Stimulated activated CD4-positive, alpha-beta T cell treated with anti-CD3 and anti-CD28 coated beads, Interleukin-4, amount 100 ng/mL, for 4 hours (primary cell): Measurements from ENCODE around the gene S100PBP.
"Not testable (repeated sequence)": the region's sequence is repeated elsewhere in the genome, so short reads cannot be mapped to it uniquely, and the experiment has no call there.

ENCODE experiments used
- DNase-seq, 2 experiments: peaks; one replicate each; pipeline ENCODE4 v3.0.0-alpha.2; 2020

The S100PBP gene

DNA sequence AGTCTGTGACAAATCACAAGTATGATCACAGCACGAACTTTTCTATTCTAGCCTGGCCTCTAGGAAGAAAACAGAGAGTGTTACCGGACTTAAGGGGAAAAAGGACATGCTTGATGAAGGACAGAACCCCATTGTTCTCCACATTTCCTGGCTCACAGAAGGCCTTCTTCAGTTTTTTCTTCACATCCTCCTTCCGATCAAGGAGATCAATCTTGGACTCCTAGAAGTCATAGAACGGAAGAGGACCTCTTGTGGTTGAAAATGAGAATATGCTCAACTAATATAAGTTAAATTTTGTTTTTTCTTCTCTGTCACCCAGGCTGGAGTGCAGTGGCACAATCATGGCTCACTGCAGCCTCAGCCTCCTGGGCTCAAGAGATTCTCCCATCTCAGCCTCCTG lies 30.6 kb upstream of the S100PBP start:
- DNase-seq = no peak

DNA sequence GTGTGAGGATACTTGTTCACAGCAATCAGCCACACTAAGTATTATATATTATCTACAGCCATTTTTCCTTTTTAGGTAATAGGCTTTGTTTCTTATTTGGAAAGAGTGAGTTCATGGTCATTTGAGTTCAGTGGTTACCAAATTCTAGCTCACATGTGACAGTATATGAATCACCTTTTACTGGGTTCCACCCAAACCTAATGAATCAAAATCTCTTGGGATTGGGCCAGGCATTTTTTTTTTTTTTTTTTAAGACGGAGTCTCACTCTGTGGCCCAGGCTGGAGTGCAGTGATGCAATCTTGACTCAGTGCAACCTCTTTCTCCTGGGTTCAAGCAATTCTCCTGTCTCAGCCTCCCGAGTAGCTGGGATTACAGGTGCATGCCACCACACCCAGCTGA lies 28.1 kb upstream of the S100PBP start:
- DNase-seq = not testable (repeated sequence)

DNA sequence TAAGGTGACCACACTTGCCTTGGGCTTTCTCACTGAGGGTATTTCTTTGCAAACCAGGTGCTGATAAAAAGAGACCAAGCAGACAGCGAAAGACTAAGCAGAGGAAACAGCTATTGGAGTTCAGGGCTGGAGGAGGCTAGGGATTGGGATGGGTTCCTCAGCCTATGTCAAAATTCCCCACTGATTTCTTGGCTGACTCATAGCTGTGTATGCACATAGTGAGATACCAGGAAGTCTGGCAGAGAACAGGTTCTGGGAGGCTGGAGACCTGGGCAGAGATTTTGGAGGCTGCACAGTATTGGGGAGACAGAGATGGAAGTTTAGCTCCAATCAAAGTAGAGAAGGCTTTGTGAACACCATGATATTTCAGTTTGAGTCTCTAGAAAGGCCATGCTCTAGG lies 25.6 kb upstream of the S100PBP start:
- DNase-seq = no peak

DNA sequence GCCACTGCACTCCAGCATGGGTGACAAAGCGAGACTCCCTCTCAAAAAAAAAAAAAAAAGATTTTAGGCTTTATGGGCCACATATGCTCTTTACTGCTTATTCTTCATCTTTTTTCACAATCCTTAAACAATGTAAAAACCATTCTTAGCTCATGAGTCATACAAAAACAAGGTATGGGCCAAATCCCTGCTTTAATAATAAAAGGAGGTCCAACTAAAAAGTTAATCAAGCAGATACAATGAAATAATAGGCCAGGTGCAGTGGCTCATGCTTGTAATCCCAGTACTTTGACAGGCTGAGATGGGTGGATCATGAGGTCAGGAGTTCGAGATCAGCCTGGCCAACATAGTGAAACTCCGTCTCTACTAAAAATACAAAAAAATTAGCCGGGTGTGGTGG lies 21.7 kb upstream of the S100PBP start:
- DNase-seq = not testable (repeated sequence)

DNA sequence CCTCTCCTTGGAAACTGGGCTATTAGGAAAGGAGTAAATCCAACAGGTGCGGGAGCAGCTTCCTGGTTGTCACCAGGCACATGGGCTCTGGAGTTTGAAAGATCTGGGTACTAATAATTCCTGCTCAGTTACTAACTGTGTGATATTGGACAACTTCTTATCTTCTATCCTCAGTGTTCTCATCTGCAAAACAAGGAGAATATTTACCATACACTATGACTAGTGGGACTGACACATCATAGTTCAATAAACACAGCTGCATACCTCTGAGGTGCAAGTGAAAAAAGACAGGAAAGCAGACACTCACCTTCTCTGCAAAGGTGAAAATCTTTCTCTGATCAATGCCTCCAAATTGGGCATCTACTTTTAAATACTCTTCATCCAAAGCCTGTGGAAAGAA lies 20.0 kb upstream of the S100PBP start:
- DNase-seq = no peak

DNA sequence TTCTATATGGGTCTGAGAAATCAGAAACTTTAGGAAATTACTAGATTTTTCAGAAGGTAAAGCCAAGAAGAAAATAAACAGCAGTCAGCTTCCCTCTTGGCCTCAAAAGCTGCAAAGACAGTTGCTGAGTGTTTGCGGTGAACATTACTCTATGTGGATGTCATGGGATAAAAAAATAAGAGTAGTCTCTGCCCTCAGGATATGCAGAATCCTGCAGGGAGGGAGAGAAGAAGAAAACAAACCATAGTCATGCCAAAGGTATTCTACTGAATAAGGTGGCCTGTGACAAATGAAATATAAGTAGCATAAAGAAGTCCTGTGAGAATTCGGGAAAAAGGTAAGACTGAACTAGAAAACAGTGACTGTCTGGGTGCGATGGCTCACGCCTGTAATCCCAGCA lies 19.3 kb upstream of the S100PBP start:
- DNase-seq = no peak

DNA sequence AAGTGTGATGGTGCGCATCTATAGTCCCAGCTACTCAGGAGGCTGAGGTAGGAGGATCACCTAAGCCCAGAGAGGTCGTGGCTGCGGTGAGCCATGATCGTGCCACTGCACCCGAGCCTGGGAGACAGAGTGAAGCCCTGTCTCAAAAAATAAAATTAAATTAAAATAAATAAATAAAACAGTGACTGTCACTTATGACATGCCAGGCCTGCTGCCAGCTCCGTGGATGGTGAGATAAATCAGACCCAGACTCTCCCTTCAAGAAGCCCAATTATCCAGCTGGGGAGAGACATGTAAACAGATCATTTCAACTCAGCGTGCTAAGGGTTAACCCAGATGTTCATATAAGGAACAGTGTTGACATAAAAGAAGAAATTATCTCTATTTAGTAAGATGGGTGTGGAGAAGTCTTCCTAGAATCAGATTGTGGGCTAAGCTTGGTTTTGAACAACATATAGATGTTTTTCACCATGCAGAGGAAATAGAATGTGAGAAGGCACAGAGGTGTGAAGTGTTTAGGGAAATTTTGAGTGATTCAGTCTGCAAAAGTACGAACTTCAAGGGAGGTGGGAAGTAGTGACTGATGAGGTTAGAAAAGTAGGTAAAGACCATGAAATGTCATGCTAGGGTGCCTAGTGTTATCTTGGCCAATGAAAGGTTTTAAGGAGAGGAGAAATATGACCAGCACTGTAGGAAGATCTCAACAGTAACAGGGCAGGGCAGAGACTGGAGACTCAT lies 18.6 kb upstream of the S100PBP start:
- DNase-seq = no peak

DNA sequence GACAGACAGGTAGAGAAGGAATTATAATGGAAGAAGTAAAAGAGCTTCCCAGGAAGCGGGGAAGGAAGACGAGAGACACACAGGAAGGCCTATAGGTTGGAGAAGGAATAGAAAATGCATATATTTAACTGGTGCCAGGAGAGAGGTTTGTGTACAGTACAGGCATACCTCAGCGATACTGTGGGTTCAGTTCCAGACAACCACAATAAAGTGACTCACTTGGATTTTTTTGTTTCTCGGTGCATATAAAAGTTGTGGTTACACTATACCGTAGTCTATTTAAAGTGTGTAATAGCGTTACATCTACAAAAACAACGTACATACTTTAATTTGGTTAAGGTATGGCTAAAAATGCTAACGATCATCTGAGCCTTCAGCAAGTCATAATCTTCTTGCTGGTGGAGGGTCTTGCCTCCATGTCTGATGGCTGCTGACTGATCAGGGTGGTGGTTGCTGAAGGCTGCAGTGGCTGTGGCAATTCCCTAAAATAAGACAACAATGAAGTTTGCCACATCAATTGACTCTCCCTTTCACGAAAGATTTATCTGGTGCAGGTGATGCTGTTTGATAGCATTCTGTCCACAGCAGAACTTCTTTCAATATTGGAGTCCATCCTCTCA lies 16.2 kb upstream of the S100PBP start:
- DNase-seq = no peak

DNA sequence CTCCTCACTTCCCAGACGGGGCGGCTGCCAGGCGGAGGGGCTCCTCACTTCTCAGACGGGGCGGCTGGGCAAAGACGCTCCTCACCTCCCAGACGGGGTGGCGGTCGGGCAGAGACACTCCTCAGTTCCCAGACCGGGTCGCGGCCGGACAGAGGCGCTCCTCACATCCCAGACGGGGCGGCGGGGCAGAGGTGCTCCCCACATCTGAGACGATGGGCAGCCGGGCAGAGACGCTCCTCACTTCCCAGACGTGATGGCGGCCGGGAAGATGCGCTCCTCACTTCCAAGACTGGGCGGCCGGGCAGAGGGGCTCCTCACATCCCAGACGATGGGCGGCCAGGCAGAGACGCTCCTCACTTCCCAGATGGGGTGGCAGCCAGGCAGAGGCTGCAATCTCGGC lies 13.0 kb upstream of the S100PBP start:
- not testable (repeated sequence) for DNase-seq

DNA sequence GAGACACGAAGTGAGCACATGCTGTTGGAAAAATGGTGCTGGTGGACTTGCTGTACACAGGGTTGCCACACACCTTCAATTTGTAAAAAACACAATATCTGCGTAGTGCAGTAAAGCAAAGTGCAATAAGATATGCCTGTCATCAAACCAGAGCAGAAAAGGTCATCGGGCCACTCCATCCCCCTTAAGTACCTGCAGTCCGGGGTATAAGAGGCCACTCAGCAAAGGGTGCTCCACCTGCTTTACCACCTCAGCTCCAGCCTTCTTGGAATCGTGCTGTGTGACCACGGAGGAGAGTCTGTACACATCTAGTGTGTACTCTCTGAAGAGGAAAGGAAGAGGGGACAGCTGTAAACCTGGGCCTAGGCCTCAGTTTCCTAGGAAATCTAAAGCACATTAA lies 11.2 kb upstream of the S100PBP start:
- DNase-seq = no peak

DNA sequence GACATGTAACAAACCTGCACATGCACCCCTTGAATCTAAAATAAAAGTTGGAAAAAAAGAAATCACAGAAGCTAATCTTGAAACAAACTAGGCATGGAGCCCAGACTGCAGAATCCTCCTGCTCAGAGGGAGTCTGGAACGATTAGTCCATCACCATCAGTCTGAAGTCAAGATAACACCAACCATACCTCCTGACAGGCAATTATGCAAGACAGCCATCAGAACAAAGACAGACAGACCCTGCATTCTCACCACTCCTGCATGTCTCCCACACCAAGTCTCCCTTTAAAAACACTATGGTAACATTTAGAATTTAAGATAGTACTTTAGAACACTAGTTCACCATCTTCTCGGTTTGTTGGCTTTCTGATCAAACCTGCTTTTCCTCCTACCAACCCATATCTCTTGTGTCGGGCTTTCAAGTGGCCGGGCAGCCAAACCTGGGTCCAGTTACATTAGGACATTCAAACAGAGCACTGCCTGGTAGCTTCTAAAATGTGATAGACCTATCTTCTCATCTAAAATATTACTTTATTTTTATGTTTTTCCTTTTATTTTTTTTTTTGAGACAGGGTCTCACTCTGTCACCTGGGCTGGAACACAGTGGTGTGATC lies 10.4 kb upstream of the S100PBP start:
- DNase-seq = no peak

DNA sequence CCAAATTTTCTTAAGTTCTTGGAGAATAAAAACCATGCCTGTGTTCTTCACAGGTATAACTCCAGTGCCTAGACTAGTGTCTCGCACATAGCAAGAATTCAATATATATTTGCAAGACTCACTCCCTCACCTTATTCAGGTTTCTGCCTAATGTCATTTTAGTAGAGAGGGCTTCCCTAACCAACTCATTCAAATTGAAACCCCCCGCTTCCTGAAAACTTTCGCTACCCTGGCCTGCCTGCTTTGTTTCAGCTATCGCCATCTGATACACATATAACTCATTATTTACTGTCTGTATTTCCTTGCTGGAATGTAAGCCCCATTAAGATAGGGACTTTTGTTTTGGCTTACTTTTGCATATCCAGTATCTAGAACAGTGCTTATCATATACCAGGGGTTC lies 8.9 kb upstream of the S100PBP start:
- DNase-seq = no peak

DNA sequence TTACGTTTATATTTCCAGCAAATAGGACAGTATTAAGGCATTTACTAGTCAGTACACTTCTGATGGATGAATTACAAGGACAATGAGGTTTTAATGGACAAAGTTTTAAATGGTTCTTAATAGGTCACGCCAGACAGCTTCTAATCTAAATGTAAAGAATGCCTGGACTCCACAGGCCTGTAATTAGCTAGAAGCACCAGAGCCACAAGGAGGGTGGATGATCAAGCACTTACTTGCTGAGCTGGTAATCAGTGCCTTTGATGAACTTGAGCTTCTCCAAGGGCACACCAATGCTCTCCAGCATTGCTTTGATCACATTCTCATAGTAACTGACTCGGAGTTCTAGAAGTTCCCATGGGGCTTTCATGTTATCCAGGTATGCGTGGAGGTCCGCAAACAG lies 7.1 kb upstream of the S100PBP start:
- DNase-seq = no peak

DNA sequence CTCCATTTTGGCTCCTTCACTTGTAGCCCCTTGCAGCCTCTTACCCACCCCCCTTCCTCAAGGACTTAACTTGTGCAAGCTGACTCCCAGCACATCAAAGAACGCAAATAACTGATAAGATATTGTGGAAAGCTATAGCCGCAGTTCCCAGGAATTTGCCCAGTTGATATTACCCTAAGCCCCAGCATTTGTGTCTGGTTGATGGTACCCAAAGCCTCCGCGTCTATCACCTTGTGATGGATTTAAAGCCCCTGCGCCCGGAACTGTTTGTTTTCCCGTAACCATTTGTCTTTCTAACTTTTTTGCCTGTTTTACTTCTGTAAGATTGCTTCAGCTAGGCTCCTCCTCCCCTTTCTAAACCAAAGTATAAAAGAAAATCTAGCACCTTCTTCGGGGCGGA lies 6.2 kb upstream of the S100PBP start:
- DNase-seq = no peak

DNA sequence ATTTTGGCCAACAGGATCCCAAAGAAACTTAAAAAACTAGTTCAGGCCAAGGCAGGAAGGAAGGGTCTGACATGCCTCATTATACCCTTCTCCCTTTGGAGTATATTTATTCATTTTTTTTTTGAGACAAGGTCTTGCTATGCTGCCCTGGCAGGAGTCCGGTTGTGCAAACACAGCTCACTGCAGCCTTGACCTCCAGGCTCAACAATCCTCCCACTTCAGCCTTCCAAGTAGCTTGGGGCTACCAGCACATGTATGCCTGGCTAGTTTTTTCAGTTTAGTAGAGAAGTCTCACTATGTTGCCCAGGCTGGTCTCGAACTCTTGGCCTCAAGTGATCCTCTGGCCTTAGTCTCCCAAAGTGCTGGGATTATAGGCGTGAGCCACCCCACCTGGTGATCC lies 5.5 kb upstream of the S100PBP start:
- DNase-seq = no peak

DNA sequence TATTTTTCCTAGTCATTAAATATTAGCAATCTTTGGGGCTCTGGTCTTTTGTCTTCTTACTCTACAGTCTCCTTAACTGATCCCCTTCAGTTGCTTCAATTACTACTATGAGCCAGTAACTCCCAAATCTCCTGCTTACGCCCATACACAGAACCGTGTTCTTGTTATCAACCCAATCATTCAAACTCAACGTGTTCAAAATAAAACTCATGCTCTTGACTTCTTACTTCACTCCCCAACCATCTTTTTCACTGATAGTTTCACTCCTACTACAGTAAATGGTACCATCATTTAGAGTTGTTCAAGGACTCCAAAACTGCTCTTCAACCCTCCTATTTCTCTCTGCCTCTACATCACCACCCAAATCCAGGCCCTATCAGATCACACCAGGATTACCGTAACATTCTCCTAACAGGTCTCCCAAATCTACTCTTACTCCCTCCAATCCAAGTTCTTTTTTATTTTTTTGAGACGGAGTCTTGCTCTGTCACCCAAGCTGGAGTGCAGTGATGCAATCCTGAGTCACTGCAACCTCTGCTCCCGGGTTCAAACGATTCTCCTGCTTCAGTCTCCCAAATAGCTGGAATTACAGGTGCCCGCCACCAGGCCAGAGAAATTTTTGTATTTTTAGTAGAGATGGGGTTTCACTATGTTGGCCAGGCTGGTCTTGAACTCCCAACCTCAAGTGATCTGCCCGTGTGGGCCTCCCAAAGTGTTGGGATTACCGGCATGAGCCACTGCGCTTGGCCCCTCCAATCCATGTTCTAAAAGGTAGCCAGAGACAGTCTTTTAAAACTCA lies 3.3 kb upstream of the S100PBP start:
- DNase-seq = no peak

DNA sequence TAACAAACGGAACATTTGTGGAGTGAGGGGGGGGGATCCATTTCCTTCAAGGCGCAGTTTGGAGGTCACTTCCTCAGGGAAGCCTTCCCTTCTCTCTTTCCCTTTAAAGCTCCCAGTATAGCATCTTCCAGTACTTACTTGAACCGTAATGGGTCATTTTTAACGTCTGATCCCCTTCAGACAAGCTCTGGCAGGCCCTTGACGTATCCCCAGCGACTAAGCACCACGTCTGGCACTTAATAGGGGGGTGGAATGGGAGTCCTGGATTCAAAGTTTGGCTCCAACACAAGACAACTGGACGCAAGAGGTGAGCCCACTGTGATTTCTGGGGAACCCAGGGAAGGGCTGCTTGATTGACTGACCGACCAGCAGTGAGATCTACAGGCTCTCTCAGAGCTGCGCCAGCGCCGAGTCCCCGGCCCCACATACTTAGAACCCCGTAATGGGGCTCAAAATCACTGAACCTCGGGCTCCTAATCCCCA lies 736 bp upstream of the S100PBP start:
- DNase-seq = no peak

DNA sequence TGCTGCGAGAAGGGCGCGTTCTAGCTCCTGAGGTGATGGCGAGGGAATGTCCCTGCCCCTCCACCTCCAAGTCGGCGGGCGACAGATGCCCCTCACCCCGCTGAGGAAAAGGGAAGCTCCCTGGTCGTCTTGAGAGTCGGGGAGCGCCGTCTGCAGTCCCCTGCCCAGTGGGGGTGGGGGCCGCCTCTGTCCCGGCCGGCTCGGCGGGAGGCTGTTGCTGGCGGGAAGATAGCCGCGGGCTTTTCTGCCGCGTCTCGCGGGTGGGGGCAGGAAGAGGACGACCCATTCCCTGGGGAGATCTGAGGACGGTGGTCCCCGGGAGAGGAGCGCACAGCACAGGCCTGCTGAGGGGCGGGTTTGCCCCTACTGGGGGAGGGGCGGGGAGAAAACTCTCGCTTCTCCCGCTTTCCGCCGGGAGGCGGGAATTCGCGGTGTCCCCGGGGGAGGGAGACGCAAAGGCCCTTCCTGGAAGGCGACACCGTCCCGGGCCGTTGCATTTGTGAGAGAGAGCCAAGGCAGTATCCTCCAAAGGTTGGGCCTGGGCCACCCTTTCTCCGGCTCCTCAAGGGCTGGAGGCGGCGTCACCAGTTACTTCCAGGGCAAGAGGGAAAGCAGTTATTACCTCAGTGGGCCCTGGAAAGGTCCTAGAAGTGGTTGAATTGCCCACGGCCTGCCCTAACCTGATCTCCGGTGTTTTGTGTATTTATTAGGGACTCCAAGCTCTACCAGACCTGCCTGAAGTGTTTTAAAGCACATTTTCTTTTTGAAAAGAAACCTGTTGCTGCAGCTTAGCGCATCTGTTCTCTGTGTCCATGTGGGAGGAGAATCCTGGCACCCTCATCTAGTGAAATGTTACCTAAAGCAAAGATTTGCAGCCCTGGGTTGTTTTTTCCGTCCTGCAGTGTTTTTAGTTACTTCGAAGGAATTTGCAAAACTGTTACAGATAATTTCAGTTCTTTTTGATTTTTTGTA lies 648 bp downstream of the S100PBP start:
- DNase-seq = peak in 1 of 2 experiments; percentile 8

DNA sequence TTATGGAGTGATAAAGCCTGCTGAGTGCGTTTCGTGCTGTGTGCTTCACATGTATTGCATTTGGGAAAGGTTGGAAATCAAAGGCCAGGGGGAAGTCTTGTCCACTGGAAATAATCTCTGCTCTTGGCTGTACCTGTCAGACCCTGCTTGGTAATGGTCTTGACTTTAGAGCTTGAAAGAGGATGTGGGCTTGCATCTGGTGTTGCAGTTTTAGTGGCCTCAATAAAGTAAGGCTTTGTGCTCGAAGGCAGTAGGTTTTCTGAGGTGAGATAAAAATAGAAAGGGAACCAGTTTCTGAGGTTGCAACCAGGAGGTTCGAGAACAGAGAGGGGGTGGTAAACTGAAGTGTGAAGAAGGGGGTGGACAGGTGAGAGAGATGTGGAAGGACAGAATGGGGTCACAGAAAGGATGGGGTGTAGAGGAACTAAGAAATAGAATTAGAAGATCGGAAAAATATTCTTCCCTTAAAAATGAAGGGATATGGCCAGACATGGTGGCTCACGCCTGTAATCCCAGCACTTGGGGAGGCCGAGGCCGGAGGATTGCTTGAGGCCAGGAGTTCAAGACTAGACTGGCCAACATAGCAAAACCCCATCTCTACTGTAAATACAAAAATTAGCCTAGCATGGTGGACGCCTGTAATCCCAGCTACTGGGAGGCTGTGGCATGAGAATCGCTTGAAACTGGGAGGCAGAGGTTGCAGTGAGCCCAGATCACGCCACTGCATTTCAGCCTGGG lies 1.5 kb downstream of the S100PBP start:
- no peak for DNase-seq

DNA sequence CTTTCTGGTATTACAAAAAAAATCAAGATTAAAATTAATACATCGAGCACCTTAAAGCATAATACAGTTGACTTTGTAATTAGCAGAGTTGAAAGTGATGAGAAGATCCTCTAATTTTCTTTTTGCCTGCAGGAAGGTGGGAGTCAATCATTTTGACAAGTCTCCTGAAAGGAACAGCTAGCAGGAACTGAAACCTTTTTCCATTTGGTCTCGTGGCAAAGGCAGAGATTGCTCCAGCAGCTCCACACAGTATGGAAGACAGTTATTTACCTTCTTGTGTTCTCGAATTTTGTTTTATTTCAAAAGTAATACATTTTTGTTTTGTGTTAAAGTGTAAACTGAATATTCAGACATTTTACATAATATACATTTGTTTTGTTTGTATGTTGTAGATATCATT lies 7.7 kb downstream of the S100PBP start:
- no peak for DNase-seq

DNA sequence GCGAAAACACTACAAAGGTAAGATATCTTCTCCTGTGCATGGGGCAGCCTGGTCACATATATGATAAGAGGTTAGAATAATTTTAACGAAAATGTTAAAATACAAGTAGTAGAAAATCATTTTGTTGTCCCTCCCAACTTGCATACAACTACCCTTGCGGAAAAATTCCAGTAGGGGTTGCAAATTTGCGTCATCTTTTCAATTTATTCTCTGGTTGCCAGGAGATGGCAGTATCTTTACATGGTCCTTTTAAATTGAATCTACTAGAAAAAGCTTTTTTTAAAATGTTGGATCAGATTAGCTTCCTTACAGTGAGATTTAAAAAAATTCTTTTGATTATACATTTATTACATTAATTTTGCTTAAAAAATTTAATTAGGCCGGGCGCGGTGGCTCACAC lies 10.9 kb downstream of the S100PBP start:
- no peak for DNase-seq
